Osteocyte (in vitro differentiated cells): ENCODE data around the gene RAB3C. TPM values are rescaled to one million over a fixed set of nuclear protein-coding genes. Genes with fewer than 3 reads are reported as not detected.

ENCODE experiments used
- DNase-seq: peaks from one replicate; pipeline ENCODE4 v3.0.0; 2021; ENCODE audit warnings: mixed read lengths; ENCODE audit not compliant: unreplicated experiment; ENCODE audit errors: extremely low spot score
- H3K27ac Mint-ChIP-seq: one replicate; pipeline ENCODE4 v1.8.0; 2021; ENCODE audit warnings: mild to moderate bottlenecking, mixed read lengths; ENCODE audit not compliant: unreplicated experiment
- H3K27me3 Mint-ChIP-seq: one replicate; pipeline ENCODE4 v1.8.0; 2021; ENCODE audit warnings: mixed read lengths; ENCODE audit not compliant: unreplicated experiment
- H3K36me3 Mint-ChIP-seq: one replicate; pipeline ENCODE4 v1.8.0; 2021; ENCODE audit warnings: mixed read lengths; ENCODE audit not compliant: unreplicated experiment
- H3K4me1 Mint-ChIP-seq: one replicate; pipeline ENCODE4 v1.8.0; 2021; ENCODE audit warnings: mixed read lengths; ENCODE audit not compliant: unreplicated experiment
- H3K4me3 Mint-ChIP-seq: one replicate; pipeline ENCODE4 v1.8.0; 2021; ENCODE audit warnings: mild to moderate bottlenecking, moderate library complexity, mixed read lengths; ENCODE audit not compliant: unreplicated experiment
- H3K9me3 Mint-ChIP-seq: one replicate; pipeline ENCODE4 v1.8.0; 2021; ENCODE audit warnings: mixed read lengths; ENCODE audit not compliant: unreplicated experiment
- total RNA-seq: library from RNA; stranded (reverse); gene quantifications from 2 replicates; pipeline ENCODE4 v1.2.1, GENCODE V29; 2021
- TF ChIP-seq, protein P1 (sequence below): fragments of 200-600 bp; sonication (generic); IDR thresholded peaks from 2 replicates; pipeline ENCODE4 v1.5.0; 2021; ENCODE audit warnings: antibody characterized with exemption, mild to moderate bottlenecking, moderate library complexity

Gene RAB3C
- total RNA-seq, 1 donor from 2014 or later, result not detected

DNA sequence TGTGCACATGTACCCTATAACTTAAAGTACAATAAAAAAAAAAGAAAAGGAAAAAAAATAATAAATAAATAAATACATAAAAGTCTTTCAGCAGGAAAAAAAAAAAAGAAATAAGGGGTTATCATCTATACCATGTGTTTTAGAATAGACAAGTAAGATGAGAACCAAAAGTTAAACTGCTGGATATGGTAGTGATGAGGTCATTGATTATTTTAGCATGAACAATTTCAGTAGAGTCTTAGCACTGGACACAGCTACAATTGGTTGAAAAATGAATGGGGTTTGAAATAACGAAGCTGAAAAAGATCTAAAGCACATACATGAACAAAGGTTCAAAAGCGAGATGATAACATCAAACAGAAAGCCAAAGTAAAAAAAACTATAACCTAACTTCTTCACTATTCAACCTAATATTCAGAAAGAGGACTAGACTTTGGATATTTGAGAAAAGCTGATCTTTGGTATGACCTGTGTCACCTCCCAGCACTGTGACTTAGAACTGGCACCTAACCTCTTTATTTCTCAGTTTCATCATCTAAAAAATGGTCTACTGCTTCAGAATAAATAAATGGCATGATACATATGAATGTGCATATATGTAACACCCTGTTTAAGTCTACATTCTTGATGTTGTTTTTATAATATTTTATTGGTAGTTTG is 133.3 kb downstream of the RAB3C start:
- peaks cover 8% of the 10 kb centered on the region for H3K9me3 Mint-ChIP-seq
- H3K36me3 Mint-ChIP-seq, result no peaks in the 10 kb centered on the region
- H3K27me3 Mint-ChIP-seq, result peaks cover 33% of the 10 kb centered on the region
- H3K27ac Mint-ChIP-seq, result no peak overlapping the region
- DNase-seq, result no peak
- H3K4me3 Mint-ChIP-seq, result no peak overlapping the region
- TF ChIP-seq, protein P1, sequence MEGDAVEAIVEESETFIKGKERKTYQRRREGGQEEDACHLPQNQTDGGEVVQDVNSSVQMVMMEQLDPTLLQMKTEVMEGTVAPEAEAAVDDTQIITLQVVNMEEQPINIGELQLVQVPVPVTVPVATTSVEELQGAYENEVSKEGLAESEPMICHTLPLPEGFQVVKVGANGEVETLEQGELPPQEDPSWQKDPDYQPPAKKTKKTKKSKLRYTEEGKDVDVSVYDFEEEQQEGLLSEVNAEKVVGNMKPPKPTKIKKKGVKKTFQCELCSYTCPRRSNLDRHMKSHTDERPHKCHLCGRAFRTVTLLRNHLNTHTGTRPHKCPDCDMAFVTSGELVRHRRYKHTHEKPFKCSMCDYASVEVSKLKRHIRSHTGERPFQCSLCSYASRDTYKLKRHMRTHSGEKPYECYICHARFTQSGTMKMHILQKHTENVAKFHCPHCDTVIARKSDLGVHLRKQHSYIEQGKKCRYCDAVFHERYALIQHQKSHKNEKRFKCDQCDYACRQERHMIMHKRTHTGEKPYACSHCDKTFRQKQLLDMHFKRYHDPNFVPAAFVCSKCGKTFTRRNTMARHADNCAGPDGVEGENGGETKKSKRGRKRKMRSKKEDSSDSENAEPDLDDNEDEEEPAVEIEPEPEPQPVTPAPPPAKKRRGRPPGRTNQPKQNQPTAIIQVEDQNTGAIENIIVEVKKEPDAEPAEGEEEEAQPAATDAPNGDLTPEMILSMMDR, result no peak
- H3K4me1 Mint-ChIP-seq, result peaks cover 3% of the 10 kb centered on the region

DNA sequence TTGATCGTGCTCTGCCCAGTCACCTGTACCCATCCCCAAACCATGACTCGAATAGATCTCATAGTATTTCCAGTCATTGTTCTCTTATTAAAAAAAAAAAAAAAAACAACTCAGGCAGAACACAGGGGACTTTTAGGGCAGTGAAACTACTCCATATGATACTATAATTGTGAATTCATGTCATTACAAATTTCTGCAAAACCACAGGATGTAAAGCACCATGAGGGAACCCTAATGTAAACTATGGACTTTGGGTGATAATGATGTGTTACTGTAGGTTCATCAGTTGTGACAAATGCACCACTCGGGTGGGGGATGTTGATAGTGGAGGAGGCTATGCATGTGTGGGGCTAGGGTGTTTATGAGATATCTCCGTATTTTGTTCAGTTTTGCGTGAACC is 133.8 kb downstream of the RAB3C start:
- Mint-ChIP-seq H3K4me1 (peaks cover 3% of the 10 kb centered on the region), H3K9me3 (peaks cover 8% of the 10 kb centered on the region), H3K4me3 (no peak overlapping the region), H3K27ac (no peak overlapping the region), H3K36me3 (no peaks in the 10 kb centered on the region), H3K27me3 (peaks cover 36% of the 10 kb centered on the region)
- TF ChIP-seq, protein P1, result no peak
- DNase-seq, result no peak

DNA sequence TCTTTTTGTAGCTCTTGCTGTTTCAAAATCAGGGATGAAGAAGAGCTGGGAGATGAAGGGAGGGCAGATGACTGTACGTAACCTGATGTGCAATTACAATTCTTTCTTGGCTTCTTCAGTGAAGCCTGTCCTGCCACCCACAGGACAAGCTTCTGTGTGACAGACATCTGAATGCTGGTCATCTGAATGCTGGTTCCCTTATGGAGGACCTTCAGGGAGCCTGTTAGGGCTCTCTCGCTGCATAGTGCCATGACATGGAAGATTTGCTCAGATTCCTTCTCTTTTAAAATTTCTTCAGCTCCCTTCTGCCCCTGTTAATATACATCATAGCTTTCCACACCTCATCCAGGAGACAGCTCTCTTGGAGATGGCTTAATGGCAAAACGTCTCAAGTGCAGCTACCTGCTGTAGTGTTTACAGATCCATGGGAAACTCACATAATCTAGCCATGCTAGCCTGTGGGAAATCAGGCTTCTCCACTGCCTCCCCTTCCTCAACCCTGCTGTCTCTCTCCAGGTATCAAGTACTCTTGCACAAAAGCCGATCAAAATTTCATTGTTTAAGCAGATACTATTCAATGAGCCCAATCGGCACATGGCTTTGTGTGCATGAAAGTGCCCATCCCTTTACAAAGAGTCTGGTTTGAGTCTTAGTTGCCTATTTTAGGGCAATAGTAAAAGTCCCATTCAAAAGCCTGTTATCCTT is 134.6 kb downstream of the RAB3C start:
- H3K27me3 Mint-ChIP-seq, result peaks cover 40% of the 10 kb centered on the region
- peaks cover 8% of the 10 kb centered on the region for H3K9me3 Mint-ChIP-seq
- TF ChIP-seq, protein P1, result no peak
- no peak for DNase-seq
- H3K36me3 Mint-ChIP-seq, result no peaks in the 10 kb centered on the region
- no peak overlapping the region for H3K27ac Mint-ChIP-seq
- no peak overlapping the region for H3K4me3 Mint-ChIP-seq
- peaks cover 3% of the 10 kb centered on the region for H3K4me1 Mint-ChIP-seq

DNA sequence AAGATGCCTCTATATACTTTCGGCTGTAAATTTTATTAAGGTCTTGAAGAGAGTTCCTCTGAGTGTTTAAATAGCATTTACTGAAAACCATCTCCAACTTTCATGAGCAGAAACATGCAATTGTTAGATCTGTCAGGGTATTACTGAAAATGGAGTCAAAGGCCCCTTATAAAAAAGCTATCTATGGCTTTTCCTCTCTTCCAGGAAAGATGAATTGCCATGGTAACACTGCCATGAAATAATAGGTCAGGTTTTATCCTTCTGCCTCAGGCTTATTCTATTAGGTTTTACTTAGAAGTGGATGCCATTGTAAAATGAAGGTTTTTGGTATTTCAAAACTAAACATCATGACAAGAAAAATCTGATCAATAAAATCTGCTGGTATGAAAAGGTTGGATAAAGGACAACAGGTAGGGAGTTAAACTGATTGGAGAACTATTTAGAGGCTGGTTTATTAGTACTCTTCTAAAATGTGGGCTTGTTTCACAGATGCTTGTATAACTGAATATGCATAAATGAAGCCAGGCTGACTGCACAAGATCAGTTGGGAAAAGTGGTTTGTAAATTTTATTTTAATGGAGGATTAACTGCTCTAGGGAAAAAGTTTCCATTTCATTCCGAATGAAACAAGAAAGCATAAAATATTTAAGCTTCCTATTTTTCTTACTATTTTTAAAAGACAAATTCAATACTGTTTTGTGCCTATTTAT is 135.5 kb downstream of the RAB3C start:
- Mint-ChIP-seq H3K9me3 (peaks cover 8% of the 10 kb centered on the region), H3K27ac (no peak overlapping the region), H3K4me3 (no peak overlapping the region)

More for the DNA sequence above, 135.5 kb downstream of the RAB3C start:
- Mint-ChIP-seq H3K4me1 (peaks cover 3% of the 10 kb centered on the region), H3K27me3 (peaks cover 44% of the 10 kb centered on the region), H3K36me3 (no peaks in the 10 kb centered on the region)
- no peak for DNase-seq
- TF ChIP-seq, protein P1, result no peak
